ENCODE results near the gene CASP8AP2.

DNA sequence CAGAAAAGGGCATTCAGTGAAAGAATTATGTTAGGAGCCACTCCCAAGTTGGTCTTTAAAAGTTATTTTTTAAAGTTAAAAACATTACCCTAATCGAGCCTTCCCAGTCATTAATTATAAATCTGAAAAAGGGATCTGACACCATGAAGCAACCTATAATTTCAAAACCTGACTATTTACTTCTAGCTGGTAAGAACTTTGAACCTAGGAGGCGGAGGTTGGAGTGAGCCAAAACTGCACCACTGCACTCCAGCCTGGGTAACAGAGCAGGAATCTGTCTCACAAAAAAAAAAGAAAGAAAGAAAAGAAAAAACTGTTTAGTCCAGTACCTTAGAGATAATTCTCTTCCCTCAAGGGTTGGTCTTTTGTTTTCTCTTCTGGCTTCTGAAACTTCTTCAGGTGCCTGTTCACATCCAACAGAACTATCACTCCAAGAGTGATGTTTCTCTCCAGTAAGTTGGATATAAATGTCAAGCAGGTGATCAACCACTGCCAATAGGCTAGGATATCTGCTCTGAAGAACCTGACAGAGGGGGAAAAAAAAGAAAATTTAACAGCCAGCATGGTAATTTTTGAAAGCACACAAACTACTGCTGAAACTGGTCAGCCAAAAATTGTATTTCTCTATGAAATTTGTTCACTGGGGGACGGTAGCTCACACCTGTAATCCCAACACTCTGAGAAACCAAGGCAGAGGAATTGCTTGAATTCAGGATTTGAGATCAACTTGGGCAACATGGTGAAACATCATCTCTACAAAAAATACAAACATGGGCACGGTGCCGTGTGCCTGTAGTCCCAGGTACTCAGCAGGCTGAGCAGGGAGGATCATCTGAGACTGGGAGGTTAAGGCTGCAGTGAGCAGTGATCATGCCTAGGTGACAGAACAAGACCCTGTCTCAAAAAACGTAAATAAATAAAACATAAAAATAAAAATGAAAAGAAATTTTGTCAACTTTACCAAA lies 48.3 kb upstream of the CASP8AP2 start:
- TF ChIP-seq TEAD2 (tag; IDR thresholded peaks at IDR 0.05), result no peak
- TF ChIP-seq MXI1 (IDR thresholded peaks at IDR 0.05; ENCODE audit: low read depth, low read length), result no peak
- TF ChIP-seq ETV5 (CRISPR knock-in tag; IDR thresholded peaks at IDR 0.05; ENCODE audit: low read depth), result no peak
- no peak for TF ChIP-seq MTA3 (IDR thresholded peaks at IDR 0.05; ENCODE audit: borderline replicate concordance)
- TF ChIP-seq TCF7L2 (IDR thresholded peaks at IDR 0.05; ENCODE audit: low read depth, low read length), result no peak
- TF ChIP-seq SMC3 (conservative IDR thresholded peaks at IDR 0.05; ENCODE audit: insufficient read depth, low read depth, low read length), result no peak
- TF ChIP-seq CXXC5 (CRISPR knock-in tag; IDR thresholded peaks at IDR 0.05), result no peak

Measured in K562 (cell line).